GM23248 (cell line): ENCODE data around the gene ATP6AP1.

Source experiments
- EZH2 ChIP-seq: fragments of 200-600 bp; sonication (generic); IDR thresholded peaks from 2 replicates; pipeline ENCODE4 v1.6.1; 2018; ENCODE audit warnings: antibody characterized with exemption, mild to moderate bottlenecking; ENCODE audit not compliant: insufficient read depth, poor library complexity, severe bottlenecking
- EZH2phosphoT487 ChIP-seq: fragments of 200-600 bp; sonication (generic); IDR thresholded peaks from 2 replicates; pipeline ENCODE4 v1.6.1; 2018; ENCODE audit warnings: antibody characterized with exemption, moderate library complexity, mild to moderate bottlenecking, low read depth; ENCODE audit not compliant: insufficient read depth

GRCh38 chrX:154450312-154450711 is 21.8 kb downstream of the ATP6AP1 start:
- TF ChIP-seq EZH2 (no peak), EZH2phosphoT487 (no peak)
